Central memory CD8-positive, alpha-beta T cell (primary cell): ENCODE measurements around the gene PTPN5.

Source experiments
- ATAC-seq: fragments of 150-1000 bp; cut with Tn5 transposase; replicated peaks from 2 replicates; pipeline ENCODE4 v1.10.0; 2022; ENCODE audit warnings: mild to moderate bottlenecking, moderate FRiP score, moderate number of reproducible peaks; ENCODE audit not compliant: poor library complexity, severe bottlenecking; ENCODE audit errors: extremely low read depth
- DNase-seq, 2 donors: peaks; one replicate each; pipeline ENCODE4 v3.0.0; 2021; ENCODE audit warnings: low spot score in 2 of 2
- H3K27ac Mint-ChIP-seq: one replicate; pipeline ENCODE4 v1.8.0; 2022; ENCODE audit warnings: low read depth, mild to moderate bottlenecking, moderate library complexity, mixed read lengths
- H3K27me3 Mint-ChIP-seq: one replicate; pipeline ENCODE4 v1.8.0; 2022; ENCODE audit warnings: mixed read lengths
- H3K36me3 Mint-ChIP-seq: one replicate; pipeline ENCODE4 v1.8.0; 2022; ENCODE audit warnings: mild to moderate bottlenecking, moderate library complexity, mixed read lengths; ENCODE audit not compliant: insufficient read depth
- H3K4me1 Mint-ChIP-seq: one replicate; pipeline ENCODE4 v1.8.0; 2022; ENCODE audit warnings: mixed read lengths
- H3K4me3 Mint-ChIP-seq: one replicate; pipeline ENCODE4 v1.8.0; 2022; ENCODE audit warnings: mild to moderate bottlenecking, moderate library complexity, mixed read lengths
- H3K9me3 Mint-ChIP-seq: one replicate; pipeline ENCODE4 v1.8.0; 2022; ENCODE audit warnings: mixed read lengths

The PTPN5 gene

GRCh38 chr11:18770479-18771125 lies 21.0 kb downstream of the PTPN5 start:
- Mint-ChIP-seq H3K27me3 (peaks cover 23% of the 10 kb centered on the region), H3K27ac (no peak overlapping the region), H3K36me3 (no peaks in the 10 kb centered on the region), H3K4me3 (no peak overlapping the region), H3K9me3 (no peaks in the 10 kb centered on the region), H3K4me1 (peaks cover 5% of the 10 kb centered on the region)
- no peak for ATAC-seq
- DNase-seq = no peak

GRCh38 chr11:18769802-18770456 lies 21.7 kb downstream of the PTPN5 start:
- no peak overlapping the region for H3K27ac Mint-ChIP-seq
- peaks cover 30% of the 10 kb centered on the region for H3K27me3 Mint-ChIP-seq

GRCh38 chr11:18768978-18769377 lies 22.6 kb downstream of the PTPN5 start:
- no peak for ATAC-seq
- Mint-ChIP-seq H3K27ac (no peak overlapping the region), H3K36me3 (peaks cover 2% of the 10 kb centered on the region), H3K27me3 (peaks cover 30% of the 10 kb centered on the region), H3K9me3 (no peaks in the 10 kb centered on the region), H3K4me1 (no peaks in the 10 kb centered on the region), H3K4me3 (no peak overlapping the region)
- DNase-seq = no peak

More at GRCh38 chr11:18769802-18770456, 21.7 kb downstream of the PTPN5 start:
- H3K36me3 Mint-ChIP-seq = peaks cover 2% of the 10 kb centered on the region
- H3K4me3 Mint-ChIP-seq = no peak overlapping the region
- no peaks in the 10 kb centered on the region for H3K9me3 Mint-ChIP-seq
- ATAC-seq (no peak), DNase-seq (no peak)
- no peaks in the 10 kb centered on the region for H3K4me1 Mint-ChIP-seq

- H3K27ac Mint-ChIP-seq = no peak overlapping the region
- no peak overlapping the region for H3K4me3 Mint-ChIP-seq
- peaks cover 2% of the 10 kb centered on the region for H3K36me3 Mint-ChIP-seq
- ATAC-seq (no peak), DNase-seq (no peak)
- peaks cover 30% of the 10 kb centered on the region for H3K27me3 Mint-ChIP-seq
- H3K9me3 Mint-ChIP-seq = no peaks in the 10 kb centered on the region
- H3K4me1 Mint-ChIP-seq = no peaks in the 10 kb centered on the region
These were observed 23.1 kb downstream of the PTPN5 start for GRCh38 chr11:18768472-18768901.

GRCh38 chr11:18766015-18766414 lies 25.6 kb downstream of the PTPN5 start:
- H3K4me3 Mint-ChIP-seq = no peak overlapping the region
- no peaks in the 10 kb centered on the region for H3K4me1 Mint-ChIP-seq
- DNase-seq = no peak
- H3K36me3 Mint-ChIP-seq = peaks cover 2% of the 10 kb centered on the region
- H3K27ac Mint-ChIP-seq = no peak overlapping the region
- no peaks in the 10 kb centered on the region for H3K9me3 Mint-ChIP-seq
- H3K27me3 Mint-ChIP-seq = peaks cover 19% of the 10 kb centered on the region
- no peak for ATAC-seq

- ATAC-seq = no peak
- Mint-ChIP-seq H3K36me3 (peaks cover 2% of the 10 kb centered on the region), H3K27ac (no peak overlapping the region), H3K4me3 (no peak overlapping the region), H3K27me3 (peaks cover 19% of the 10 kb centered on the region), H3K4me1 (no peaks in the 10 kb centered on the region), H3K9me3 (no peaks in the 10 kb centered on the region)
- DNase-seq = no peak
These were observed 26.0 kb downstream of the PTPN5 start for GRCh38 chr11:18765554-18765953.

- Mint-ChIP-seq H3K27me3 (peaks cover 9% of the 10 kb centered on the region), H3K4me3 (no peak overlapping the region), H3K9me3 (no peaks in the 10 kb centered on the region), H3K27ac (no peak overlapping the region), H3K4me1 (no peaks in the 10 kb centered on the region), H3K36me3 (peaks cover 2% of the 10 kb centered on the region)
- ATAC-seq = no peak
- no peak for DNase-seq
These were observed 29.9 kb downstream of the PTPN5 start for GRCh38 chr11:18761741-18762140.

- Mint-ChIP-seq H3K27me3 (peaks cover 9% of the 10 kb centered on the region), H3K36me3 (peaks cover 2% of the 10 kb centered on the region), H3K27ac (no peak overlapping the region), H3K4me1 (no peaks in the 10 kb centered on the region), H3K9me3 (no peaks in the 10 kb centered on the region), H3K4me3 (no peak overlapping the region)
- ATAC-seq (no peak), DNase-seq (no peak)
These were observed 30.5 kb downstream of the PTPN5 start for GRCh38 chr11:18761144-18761543.

GRCh38 chr11:18757811-18758210 lies 33.8 kb downstream of the PTPN5 start:
- Mint-ChIP-seq H3K36me3 (peaks cover 2% of the 10 kb centered on the region), H3K9me3 (no peaks in the 10 kb centered on the region), H3K4me1 (no peaks in the 10 kb centered on the region), H3K27ac (no peak overlapping the region), H3K27me3 (peaks cover 11% of the 10 kb centered on the region), H3K4me3 (no peak overlapping the region)
- ATAC-seq = no peak
- DNase-seq = no peak

GRCh38 chr11:18756889-18757288 lies 34.7 kb downstream of the PTPN5 start:
- no peak overlapping the region for H3K4me3 Mint-ChIP-seq
- H3K4me1 Mint-ChIP-seq = no peaks in the 10 kb centered on the region
- no peak for ATAC-seq
- H3K36me3 Mint-ChIP-seq = peaks cover 3% of the 10 kb centered on the region
- H3K9me3 Mint-ChIP-seq = no peaks in the 10 kb centered on the region
- DNase-seq = no peak
- no peak overlapping the region for H3K27ac Mint-ChIP-seq
- H3K27me3 Mint-ChIP-seq = peaks cover 19% of the 10 kb centered on the region

- Mint-ChIP-seq H3K27ac (no peak overlapping the region), H3K4me1 (no peaks in the 10 kb centered on the region), H3K9me3 (no peaks in the 10 kb centered on the region), H3K27me3 (peaks cover 33% of the 10 kb centered on the region), H3K4me3 (no peak overlapping the region), H3K36me3 (peaks cover 3% of the 10 kb centered on the region)
- no peak for ATAC-seq
- DNase-seq = no peak
These were observed 37.3 kb downstream of the PTPN5 start for GRCh38 chr11:18754308-18754707.

- no peak for ATAC-seq
- no peak for DNase-seq
- Mint-ChIP-seq H3K27me3 (peaks cover 33% of the 10 kb centered on the region), H3K9me3 (no peaks in the 10 kb centered on the region), H3K4me1 (no peaks in the 10 kb centered on the region), H3K4me3 (no peak overlapping the region), H3K36me3 (peaks cover 3% of the 10 kb centered on the region), H3K27ac (no peak overlapping the region)
These were observed 39.1 kb downstream of the PTPN5 start for GRCh38 chr11:18752502-18752901.

GRCh38 chr11:18750944-18751343 lies 40.7 kb downstream of the PTPN5 start:
- DNase-seq = no peak
- Mint-ChIP-seq H3K4me1 (no peaks in the 10 kb centered on the region), H3K9me3 (no peaks in the 10 kb centered on the region), H3K27me3 (peaks cover 33% of the 10 kb centered on the region), H3K27ac (no peak overlapping the region), H3K4me3 (no peak overlapping the region), H3K36me3 (peaks cover 3% of the 10 kb centered on the region)
- no peak for ATAC-seq
